Fibroblast of mammary gland (primary cell): Measurements from ENCODE around the gene PILRA.

Experiments used
- DNase-seq: peaks from one replicate; pipeline ENCODE4 v3.0.0-alpha.2; 2010; ENCODE audit warnings: low read depth
- H3K4me3 ChIP-seq: 2 replicates; pipeline ENCODE4 v1.5.1; 2011; ENCODE audit warnings: low read depth, mild to moderate bottlenecking, low read length, moderate library complexity; ENCODE audit not compliant: control insufficient read depth
- CTCF ChIP-seq: conservative IDR thresholded peaks from 2 replicates; pipeline ENCODE4 v1.5.1; 2011; ENCODE audit warnings: low read depth, low read length, inconsistent platforms; ENCODE audit not compliant: control insufficient read depth, insufficient read depth

Gene PILRA

GRCh38 chr7:100432621-100433275 lies 59.5 kb downstream of the PILRA start:
- no peak for DNase-seq
- TF ChIP-seq CTCF = no peak
- no peak overlapping the region for H3K4me3 ChIP-seq

GRCh38 chr7:100433276-100433591 lies 59.9 kb downstream of the PILRA start:
- TF ChIP-seq CTCF = no peak
- no peak overlapping the region for H3K4me3 ChIP-seq

GRCh38 chr7:100433592-100434296 lies 60.5 kb downstream of the PILRA start:
- DNase-seq = no peak
- H3K4me3 ChIP-seq = no peak overlapping the region
- no peak for TF ChIP-seq CTCF

More at GRCh38 chr7:100433276-100433591, 59.9 kb downstream of the PILRA start:
- no peak for DNase-seq

- TF ChIP-seq CTCF = no peak
- no peak for DNase-seq
- H3K4me3 ChIP-seq = peak overlapping the region; percentile 66
Observed at GRCh38 chr7:100434297-100435144, 61.2 kb downstream of the PILRA start.

- peak overlapping the region; percentile 66 for H3K4me3 ChIP-seq
- TF ChIP-seq CTCF = no peak
- no peak for DNase-seq
Observed at GRCh38 chr7:100435401-100436304, 62.4 kb downstream of the PILRA start.
